Chondrocyte (in vitro differentiated cells): ENCODE measurements around the gene LRRC4C. TPM values are rescaled to one million over a fixed set of nuclear protein-coding genes. Genes with fewer than 3 reads are reported as not detected.

Experiments
- DNase-seq: peaks from one replicate; pipeline ENCODE4 v3.0.0; 2021; ENCODE audit warnings: mixed read lengths, low spot score
- H3K27ac Mint-ChIP-seq: one replicate; pipeline ENCODE4 v1.8.0; 2021; ENCODE audit warnings: mild to moderate bottlenecking, moderate library complexity, mixed read lengths; ENCODE audit not compliant: unreplicated experiment
- H3K27me3 Mint-ChIP-seq: 2 replicates; pipeline ENCODE4 v1.8.0; 2021; ENCODE audit warnings: low read depth, mixed read lengths
- H3K36me3 Mint-ChIP-seq: 2 replicates; pipeline ENCODE4 v1.8.0; 2021; ENCODE audit warnings: low read depth, mixed read lengths
- H3K4me1 Mint-ChIP-seq: 2 replicates; pipeline ENCODE4 v1.8.0; 2021; ENCODE audit warnings: low read depth, mild to moderate bottlenecking, mixed read lengths
- H3K4me3 Mint-ChIP-seq: one replicate; pipeline ENCODE4 v1.8.0; 2021; ENCODE audit warnings: mild to moderate bottlenecking, moderate library complexity, mixed read lengths; ENCODE audit not compliant: unreplicated experiment
- H3K9me3 Mint-ChIP-seq: 2 replicates; pipeline ENCODE4 v1.8.0; 2021; ENCODE audit warnings: low read depth, mixed read lengths
- CTCF ChIP-seq: fragments of 200-600 bp; sonication (generic); IDR thresholded peaks from 2 replicates; pipeline ENCODE4 v1.5.0; 2021; ENCODE audit warnings: antibody characterized with exemption, mild to moderate bottlenecking, moderate library complexity
- total RNA-seq: library from RNA; stranded (reverse); gene quantifications from 3 replicates; pipeline ENCODE4 v1.2.1, GENCODE V29; 2021

The LRRC4C gene
- total RNA-seq, 1 donor from 2014 or later: 0.72 TPM

GRCh38 chr11:40974186-40974795 is 485.2 kb downstream of the LRRC4C start:
- no peaks in the 10 kb centered on the region for H3K36me3 Mint-ChIP-seq
- H3K4me3 Mint-ChIP-seq: no peak overlapping the region

GRCh38 chr11:40958707-40959106 is 500.7 kb downstream of the LRRC4C start:
- Mint-ChIP-seq H3K27ac (no peak overlapping the region), H3K27me3 (peaks cover 1% of the 10 kb centered on the region), H3K4me3 (no peak overlapping the region), H3K9me3 (no peaks in the 10 kb centered on the region), H3K36me3 (no peaks in the 10 kb centered on the region), H3K4me1 (no peaks in the 10 kb centered on the region)
- TF ChIP-seq CTCF: no peak
- DNase-seq: no peak

More at GRCh38 chr11:40974186-40974795, 485.2 kb downstream of the LRRC4C start:
- Mint-ChIP-seq H3K4me1 (no peaks in the 10 kb centered on the region), H3K9me3 (peaks cover 30% of the 10 kb centered on the region), H3K27me3 (no peaks in the 10 kb centered on the region), H3K27ac (no peak overlapping the region)
- TF ChIP-seq CTCF: no peak
- no peak for DNase-seq

DNA sequence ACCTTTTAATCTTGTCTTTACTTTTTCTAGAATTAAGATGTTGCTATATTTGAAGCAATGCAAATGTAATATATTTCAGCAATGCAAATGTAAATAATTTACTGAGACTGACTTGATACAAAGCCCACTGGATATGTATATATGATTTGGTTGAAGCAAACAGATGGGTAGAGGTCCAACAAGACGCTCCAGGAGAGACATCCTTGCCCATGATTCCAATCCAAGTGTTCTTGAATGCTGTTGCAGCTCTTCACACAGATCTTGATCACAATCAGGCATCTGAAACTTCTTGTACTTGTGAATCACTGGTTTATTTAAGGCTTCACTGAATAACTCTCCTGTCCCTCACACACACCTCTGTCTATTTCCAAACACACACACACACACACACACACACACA is 507.0 kb downstream of the LRRC4C start:
- H3K27me3 Mint-ChIP-seq: no peaks in the 10 kb centered on the region
- TF ChIP-seq CTCF: no peak
- no peak overlapping the region for H3K4me3 Mint-ChIP-seq
- no peaks in the 10 kb centered on the region for H3K36me3 Mint-ChIP-seq
- no peak for DNase-seq
- peaks cover 6% of the 10 kb centered on the region for H3K9me3 Mint-ChIP-seq
- H3K4me1 Mint-ChIP-seq: no peaks in the 10 kb centered on the region
- no peak overlapping the region for H3K27ac Mint-ChIP-seq

DNA sequence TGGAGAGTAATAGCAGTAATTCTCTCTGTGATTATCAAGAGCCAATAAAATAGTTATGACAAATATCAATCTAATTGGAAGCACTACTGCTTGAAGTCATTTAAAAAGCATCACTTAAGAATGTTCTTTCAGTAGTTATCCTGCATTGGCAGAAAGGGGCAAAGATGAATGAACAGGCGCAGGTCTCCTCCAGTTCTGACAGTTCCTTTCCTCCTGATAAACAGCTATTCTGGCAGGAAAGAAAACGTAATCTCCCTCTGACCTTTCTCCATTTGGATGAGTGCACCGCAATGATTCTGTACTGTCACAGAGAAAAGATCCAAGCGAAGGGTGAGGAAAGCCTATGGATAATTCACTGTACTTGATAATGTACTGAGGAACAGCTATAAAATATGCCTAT is 521.5 kb downstream of the LRRC4C start:
- no peak overlapping the region for H3K4me3 Mint-ChIP-seq
- H3K4me1 Mint-ChIP-seq: no peaks in the 10 kb centered on the region
- H3K9me3 Mint-ChIP-seq: peaks cover 10% of the 10 kb centered on the region
- TF ChIP-seq CTCF: no peak
- no peak overlapping the region for H3K27ac Mint-ChIP-seq
- H3K27me3 Mint-ChIP-seq: no peaks in the 10 kb centered on the region
- H3K36me3 Mint-ChIP-seq: no peaks in the 10 kb centered on the region
- DNase-seq: no peak

DNA sequence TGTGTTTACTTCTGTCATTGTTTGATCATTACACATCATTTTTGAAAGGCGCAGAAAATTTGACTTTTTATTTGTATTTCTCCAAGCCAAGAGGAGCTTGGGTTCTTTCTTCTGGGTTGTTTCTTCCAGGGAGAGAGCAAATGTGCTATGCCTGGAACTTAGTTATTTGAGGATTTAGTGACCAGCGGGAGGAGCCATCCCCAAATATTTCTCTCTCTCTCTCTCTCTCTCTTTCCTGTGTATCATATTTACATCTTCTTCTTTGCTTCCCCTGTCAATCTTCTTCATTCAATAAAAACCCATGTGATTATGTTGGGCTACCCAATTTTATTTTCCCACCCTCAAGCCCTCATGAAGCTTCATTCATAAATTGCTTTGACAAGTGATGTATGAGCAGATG is 534.5 kb downstream of the LRRC4C start:
- H3K4me3 Mint-ChIP-seq: no peak overlapping the region
- H3K36me3 Mint-ChIP-seq: no peaks in the 10 kb centered on the region
- DNase-seq: no peak
- H3K27ac Mint-ChIP-seq: no peak overlapping the region
- no peak for TF ChIP-seq CTCF
- no peaks in the 10 kb centered on the region for H3K9me3 Mint-ChIP-seq
- no peaks in the 10 kb centered on the region for H3K4me1 Mint-ChIP-seq
- peaks cover 1% of the 10 kb centered on the region for H3K27me3 Mint-ChIP-seq
